Ishikawa (cell line): ENCODE results near the gene CSRP3.

Experiments
- CEBPB ChIP-seq: IDR thresholded peaks from 2 replicates; pipeline ENCODE4 v1.6.1; 2012
- CREB1 ChIP-seq: IDR thresholded peaks from 2 replicates; pipeline ENCODE4 v1.6.1; 2012; ENCODE audit warnings: low read depth
- EGR1 ChIP-seq: IDR thresholded peaks from 2 replicates; pipeline ENCODE4 v1.6.1; 2012
- EP300 ChIP-seq: IDR thresholded peaks from 2 replicates; pipeline ENCODE4 v1.6.1; 2012; ENCODE audit warnings: borderline replicate concordance
- FOXM1 ChIP-seq: IDR thresholded peaks from 2 replicates; pipeline ENCODE4 v1.6.1; 2012; ENCODE audit warnings: low read depth, borderline replicate concordance
- RAD21 ChIP-seq: IDR thresholded peaks from 2 replicates; pipeline ENCODE4 v1.6.1; 2012; ENCODE audit warnings: low read depth
- REST ChIP-seq: IDR thresholded peaks from 2 replicates; pipeline ENCODE4 v1.6.1; 2012; ENCODE audit warnings: low read depth, mild to moderate bottlenecking
- TAF1 ChIP-seq: IDR thresholded peaks from 2 replicates; pipeline ENCODE4 v1.6.1; 2012; ENCODE audit warnings: low read depth, mild to moderate bottlenecking
- TCF12 ChIP-seq: IDR thresholded peaks from 2 replicates; pipeline ENCODE4 v1.6.1; 2012; ENCODE audit warnings: low read depth
- TEAD4 ChIP-seq: IDR thresholded peaks from 2 replicates; pipeline ENCODE4 v1.6.1; 2012
- YY1 ChIP-seq: IDR thresholded peaks from 2 replicates; pipeline ENCODE4 v1.6.1; 2012; ENCODE audit warnings: low read depth
- ZBTB7A ChIP-seq: IDR thresholded peaks from 2 replicates; pipeline ENCODE4 v1.6.1; 2012; ENCODE audit warnings: low read depth
- TF ChIP-seq, protein P1 (sequence below): IDR thresholded peaks from 2 replicates; pipeline ENCODE4 v1.6.1; 2012
- TF ChIP-seq, protein P2 (sequence below): IDR thresholded peaks from 2 replicates; pipeline ENCODE4 v1.6.1; 2012

- TF ChIP-seq EP300: no peak
- TF ChIP-seq, protein P1, sequence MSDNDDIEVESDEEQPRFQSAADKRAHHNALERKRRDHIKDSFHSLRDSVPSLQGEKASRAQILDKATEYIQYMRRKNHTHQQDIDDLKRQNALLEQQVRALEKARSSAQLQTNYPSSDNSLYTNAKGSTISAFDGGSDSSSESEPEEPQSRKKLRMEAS: no peak
- no peak for TF ChIP-seq TAF1
- TF ChIP-seq RAD21: no peak
- no peak for TF ChIP-seq YY1
- no peak for TF ChIP-seq CEBPB
- no peak for TF ChIP-seq REST
- no peak for TF ChIP-seq TCF12
- no peak for TF ChIP-seq CREB1
- TF ChIP-seq ZBTB7A: no peak
- TF ChIP-seq FOXM1: no peak
- TF ChIP-seq TEAD4: no peak
- TF ChIP-seq, protein P2, sequence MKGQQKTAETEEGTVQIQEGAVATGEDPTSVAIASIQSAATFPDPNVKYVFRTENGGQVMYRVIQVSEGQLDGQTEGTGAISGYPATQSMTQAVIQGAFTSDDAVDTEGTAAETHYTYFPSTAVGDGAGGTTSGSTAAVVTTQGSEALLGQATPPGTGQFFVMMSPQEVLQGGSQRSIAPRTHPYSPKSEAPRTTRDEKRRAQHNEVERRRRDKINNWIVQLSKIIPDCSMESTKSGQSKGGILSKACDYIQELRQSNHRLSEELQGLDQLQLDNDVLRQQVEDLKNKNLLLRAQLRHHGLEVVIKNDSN: no peak
- no peak for TF ChIP-seq EGR1
Measured at GRCh38 chr11:19163617-19164016, 38.2 kb downstream of the CSRP3 start.
